Activated CD8-positive, alpha-beta memory T cell treated with anti-CD3 and anti-CD28 coated beads, Interleukin-2, amount 50 U/mL, for 1 hour (primary cell): ENCODE data around the gene TLE5.
"Not testable (repeated sequence)": the region's sequence is repeated elsewhere in the genome, so short reads cannot be mapped to it uniquely, and the experiment has no call there.

ENCODE experiments used
- DNase-seq: peaks from one replicate; pipeline ENCODE4 v3.0.0-alpha.2; 2020; ENCODE audit errors: extremely low read depth

TLE5 gene

GRCh38 chr19:3061182-3062161, 823 bp downstream of the TLE5 start:
- DNase-seq: no peak

DNA sequence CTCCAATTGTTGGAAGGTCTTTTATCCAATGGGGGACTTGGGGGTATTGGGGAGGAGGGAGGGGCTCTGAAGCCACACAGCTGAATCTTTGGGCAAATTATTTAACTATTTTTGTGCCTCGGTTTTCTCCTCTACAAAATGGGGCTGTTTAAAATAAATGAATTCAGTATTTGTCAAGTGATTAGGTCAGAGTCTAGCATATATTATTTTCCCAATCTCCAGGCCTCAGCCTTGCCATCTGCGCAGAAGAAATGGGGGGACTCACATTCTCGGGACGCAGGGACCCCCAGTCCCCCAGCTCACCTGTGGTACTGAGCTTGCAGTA, 1.5 kb downstream of the TLE5 start:
- DNase-seq: no peak

DNA sequence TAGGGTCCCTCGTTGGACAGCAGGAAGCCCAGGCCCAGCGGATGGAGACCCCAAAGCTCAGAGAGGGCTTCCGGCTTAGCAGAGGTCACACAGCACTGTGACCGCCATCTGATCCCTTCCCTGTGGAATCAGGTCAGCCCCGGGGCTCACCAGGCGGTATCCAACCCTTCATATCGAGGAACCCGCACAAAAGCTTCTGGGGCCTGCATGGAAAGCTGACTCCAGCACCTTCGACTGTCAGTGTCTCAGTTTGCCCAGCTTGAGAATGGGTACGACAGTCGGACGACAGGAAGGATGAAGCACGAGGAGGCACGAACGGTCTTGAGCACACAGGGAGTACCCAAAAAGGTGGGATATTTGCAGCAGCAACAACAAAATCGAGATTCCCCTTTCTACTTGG, 2.6 kb downstream of the TLE5 start:
- no peak for DNase-seq

DNA sequence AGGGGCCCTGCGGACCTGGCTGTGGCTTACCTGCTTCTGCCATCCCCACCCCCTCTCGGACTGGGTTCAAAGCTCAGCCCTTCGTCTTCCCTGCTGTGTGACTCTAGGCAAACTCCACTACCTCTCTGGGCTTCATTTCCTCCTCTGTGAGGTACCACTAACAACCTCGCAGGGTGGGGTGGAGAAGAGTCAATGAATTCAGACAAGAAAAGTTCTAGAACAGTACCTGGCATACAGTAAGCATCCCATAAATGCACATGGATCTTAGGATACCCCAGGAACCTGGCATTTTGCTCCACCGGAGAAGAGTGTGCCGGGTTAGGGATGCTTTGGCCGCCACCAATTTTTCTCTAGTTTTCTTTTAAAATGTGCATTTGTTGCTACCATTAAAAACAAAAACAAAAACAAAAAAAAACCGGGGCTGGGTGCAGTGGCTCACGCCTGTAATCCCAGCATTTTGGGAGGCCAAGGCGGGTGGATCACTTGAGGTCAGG, 3.4 kb downstream of the TLE5 start:
- no peak for DNase-seq

DNA sequence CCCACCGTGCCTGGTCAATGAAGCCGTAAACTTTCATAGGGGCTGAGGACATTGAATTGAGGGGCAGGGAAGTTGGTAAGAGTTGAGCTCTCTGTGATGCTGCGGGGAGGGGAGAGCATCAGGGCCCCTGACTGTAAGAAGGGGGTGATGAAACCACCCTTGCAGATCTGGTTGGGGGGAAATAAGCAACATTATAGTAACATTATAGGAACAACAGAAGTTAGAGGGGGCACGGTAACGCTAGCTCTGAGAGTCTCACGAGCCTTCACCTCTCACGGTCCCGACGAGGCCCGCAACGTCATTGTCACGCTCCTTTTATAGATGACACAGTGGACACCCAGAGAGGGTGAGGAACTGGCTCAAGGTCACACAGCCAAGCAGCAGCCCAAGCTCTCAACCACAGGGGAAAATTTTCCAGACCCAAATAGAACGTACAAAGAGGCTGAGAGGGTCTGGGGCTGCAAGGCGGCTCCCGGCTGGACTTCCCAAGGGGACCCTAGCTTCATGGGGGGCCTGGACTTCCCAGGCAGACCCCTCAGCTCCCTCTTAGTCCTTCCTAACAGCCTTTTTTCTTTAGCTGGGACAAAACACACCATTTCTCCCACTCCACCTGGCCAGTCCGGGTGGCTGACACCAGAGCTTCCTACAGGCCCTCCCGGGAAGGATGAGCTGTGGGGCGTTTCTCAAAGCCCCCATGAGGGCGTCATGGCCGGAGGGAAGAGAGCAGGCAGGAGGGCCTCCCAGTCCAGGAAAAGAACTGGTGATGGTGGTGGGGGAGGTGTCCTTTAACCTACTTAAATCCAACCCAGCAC, 4.1 kb downstream of the TLE5 start:
- DNase-seq: no peak

GRCh38 chr19:3057275-3057714, 5.0 kb downstream of the TLE5 start:
- DNase-seq: no peak

DNA sequence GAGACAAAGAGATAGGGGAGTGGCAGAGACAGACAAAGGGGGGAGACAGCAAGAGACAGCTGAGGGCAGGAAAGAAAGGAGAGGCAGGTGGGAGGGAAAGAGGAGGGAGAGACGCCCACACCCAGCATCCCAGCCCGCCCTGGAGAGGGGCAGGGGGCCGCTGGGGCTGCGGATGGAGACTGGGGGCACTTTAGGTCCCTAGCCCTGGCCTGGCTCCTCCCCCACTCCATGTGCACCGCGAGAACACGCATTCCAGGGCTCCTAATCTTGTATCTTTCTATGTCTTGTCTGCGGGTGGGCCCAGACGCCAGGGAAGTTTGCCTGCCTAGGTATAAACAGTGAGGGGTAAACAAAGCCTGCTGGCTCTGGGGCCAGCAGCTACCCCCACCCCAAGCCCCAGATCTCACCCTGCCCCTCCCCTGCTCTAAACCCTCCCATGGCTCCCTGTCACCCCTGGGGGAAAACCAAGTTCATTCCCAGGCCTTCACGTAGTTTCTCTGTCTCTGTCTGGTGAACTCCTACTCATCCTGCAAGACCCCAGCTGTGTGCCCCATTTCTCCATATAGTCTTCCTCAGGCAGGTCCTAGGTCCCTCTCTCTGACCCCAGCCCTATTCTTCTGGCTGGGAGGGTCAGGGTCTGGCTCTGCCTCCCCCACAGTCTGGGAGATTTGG, 5.7 kb downstream of the TLE5 start:
- no peak for DNase-seq

GRCh38 chr19:3055741-3056416, 6.4 kb downstream of the TLE5 start:
- DNase-seq: no peak

- DNase-seq: no peak
These were observed 7.1 kb downstream of the TLE5 start for GRCh38 chr19:3054972-3055740.

DNA sequence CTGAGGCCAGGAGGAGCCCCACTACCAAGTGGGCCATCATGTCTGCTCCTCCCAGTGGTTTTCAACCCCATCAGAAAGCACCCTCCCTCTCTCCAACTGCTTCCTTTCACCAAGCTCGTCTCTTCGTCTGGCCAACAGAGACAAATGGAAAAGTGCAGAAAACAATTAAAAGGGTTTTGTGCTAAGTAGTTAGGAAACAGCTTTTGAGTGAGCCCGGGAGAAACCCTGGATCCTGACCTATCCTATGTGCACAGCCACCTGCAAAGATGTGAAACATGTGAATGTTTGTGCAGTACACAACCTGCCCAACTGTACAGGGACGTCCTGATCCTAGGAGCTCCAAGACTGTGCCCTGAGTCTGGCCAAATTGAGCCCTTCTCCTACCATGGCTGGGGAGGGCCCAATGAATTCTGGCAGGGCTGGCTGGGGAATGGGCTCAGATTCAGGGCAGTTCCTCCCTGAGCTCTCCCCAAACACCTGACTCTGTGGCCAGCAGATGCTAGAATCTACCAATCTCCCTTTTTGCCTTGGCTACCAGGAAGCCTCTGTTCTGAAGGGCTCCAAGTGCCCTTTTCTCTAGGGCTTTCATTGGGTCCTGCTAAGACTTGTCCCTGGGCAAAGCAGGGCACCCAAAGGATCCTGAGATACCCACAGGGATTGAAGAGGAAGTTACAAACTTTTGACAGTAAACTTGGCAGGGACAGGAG, 7.9 kb downstream of the TLE5 start:
- no peak for DNase-seq

GRCh38 chr19:3053780-3054179, 8.5 kb downstream of the TLE5 start:
- no peak for DNase-seq

GRCh38 chr19:3053218-3053621, 9.1 kb downstream of the TLE5 start:
- DNase-seq: no peak

GRCh38 chr19:3050016-3050415, 12.3 kb downstream of the TLE5 start:
- DNase-seq: not testable (repeated sequence)

GRCh38 chr19:3049089-3049488, 13.2 kb downstream of the TLE5 start:
- DNase-seq: no peak

GRCh38 chr19:3048190-3048533, 14.1 kb downstream of the TLE5 start:
- DNase-seq: no peak

- DNase-seq: no peak
These were observed 14.7 kb downstream of the TLE5 start for GRCh38 chr19:3047496-3048189.

- no peak for DNase-seq
These were observed 15.4 kb downstream of the TLE5 start for GRCh38 chr19:3046698-3047495.

DNA sequence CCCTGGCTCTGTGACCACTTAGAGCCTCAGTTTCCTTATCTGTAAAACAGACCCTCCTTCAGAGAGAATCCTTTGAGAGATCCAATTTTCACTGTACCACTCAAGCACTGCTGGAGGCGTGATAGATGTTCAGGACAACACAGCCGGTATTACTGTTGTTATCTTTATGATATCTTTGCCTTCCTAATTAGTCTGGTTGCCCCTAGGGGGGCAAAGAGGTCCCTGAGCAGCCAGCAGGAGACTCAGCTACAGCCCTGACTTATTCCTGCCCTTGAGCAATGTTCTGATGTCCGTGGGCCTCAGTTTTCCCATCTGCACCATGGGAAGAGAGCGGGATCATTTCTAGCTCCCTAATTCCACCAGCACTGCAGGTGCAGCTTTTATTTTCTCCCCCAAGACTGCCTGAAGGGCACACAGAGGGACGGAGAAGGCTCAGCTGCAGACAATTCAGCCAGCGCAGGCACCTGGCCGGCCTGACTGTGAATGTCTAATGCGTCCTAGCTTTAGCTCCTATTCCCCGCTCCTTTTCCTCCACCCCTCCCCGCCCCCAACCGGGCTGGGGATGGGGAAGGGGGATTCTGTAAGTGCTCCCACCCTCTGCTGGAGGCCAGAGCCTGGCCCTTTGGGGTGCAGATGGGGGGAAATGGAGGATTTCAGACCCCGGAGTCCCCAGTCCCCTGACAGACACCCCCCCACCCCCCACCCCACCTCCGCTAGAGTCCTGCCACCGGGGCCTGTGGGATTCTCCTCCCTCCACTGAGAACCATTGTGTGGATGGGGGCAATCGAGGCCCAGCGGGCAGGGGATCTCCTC, 16.2 kb downstream of the TLE5 start:
- no peak for DNase-seq
